Measurements from ENCODE around the gene B4GALT7.

The B4GALT7 gene

DNA sequence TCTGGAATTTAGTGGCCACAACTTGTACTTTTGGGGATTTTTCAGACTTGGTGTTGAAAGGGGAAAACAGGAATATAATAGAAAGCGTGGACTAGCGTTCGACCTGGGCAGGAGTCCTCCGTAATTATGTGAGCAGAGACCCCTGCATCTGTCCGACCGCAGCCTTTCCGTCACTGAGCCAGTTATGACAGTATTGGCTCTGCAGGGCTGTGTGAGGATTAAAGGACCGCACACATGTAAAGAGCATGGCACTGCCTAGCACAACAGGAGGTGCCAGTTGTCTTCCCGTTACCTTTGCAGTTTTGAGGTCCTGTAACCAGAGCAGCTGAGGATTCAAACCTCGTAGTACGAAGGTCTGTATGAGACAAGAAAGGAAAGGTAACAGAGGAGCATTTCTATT is 1.2 kb downstream of the B4GALT7 start:
- peaks cover 3% of the 10 kb centered on the region; the same call in 1 of the 2 replicates for H3K4me1 ChIP-seq (ENCODE audit: insufficient read depth, low read length)
- H3K36me3 ChIP-seq (ENCODE audit: insufficient read depth, low read length) = no peaks in the 10 kb centered on the region
- no peaks in the 10 kb centered on the region for H3K9me3 ChIP-seq (ENCODE audit: control insufficient read depth, insufficient read depth, low read length)
- no peak overlapping the region; the same call in 1 of the 2 replicates for H3K9ac ChIP-seq (ENCODE audit: low read depth, low read length)

DNA sequence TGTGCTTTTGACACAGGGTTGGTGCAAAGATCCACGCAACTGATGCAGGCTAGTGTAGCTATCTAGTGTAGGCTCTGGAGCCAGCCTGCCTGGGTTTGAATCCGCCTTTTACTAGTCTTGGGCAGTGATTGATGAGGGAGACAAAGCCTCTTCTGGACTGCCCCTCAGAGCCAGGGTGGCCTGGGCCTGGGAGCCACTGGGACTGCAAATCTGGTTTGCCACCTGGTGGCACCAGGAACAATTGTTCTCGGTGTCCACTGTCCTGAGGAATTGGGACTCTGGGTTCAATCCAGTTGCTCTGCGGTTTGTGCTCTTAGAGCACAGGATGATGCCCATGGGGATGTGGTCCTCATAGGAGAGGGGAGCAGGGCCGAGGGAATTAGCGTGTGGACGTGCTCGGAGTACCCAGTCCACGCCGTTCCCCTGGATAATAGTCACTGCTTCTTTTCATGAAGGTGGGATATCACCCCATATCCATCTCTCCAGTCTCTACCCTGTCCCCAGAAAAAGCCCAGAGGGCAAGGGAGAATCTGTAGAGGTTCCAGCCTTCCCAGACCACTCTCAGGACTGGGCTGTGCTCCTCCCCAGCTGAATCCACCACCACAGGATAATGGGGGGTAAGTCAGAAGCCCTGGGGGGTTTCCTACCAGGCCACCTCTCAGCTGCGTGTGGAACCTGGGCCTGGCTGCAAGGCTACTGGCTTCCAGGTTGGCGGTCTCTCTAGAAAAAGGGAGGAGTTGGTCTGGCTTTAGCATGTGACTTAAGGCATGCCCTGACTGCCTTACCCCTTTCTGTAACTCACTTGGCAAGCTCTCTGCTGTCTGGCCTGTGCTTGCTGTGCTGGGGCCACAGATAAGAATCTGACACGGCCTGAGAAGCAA is 1.9 kb downstream of the B4GALT7 start:
- Histone ChIP-seq H3K36me3 (ENCODE audit: insufficient read depth, low read length) (no peaks in the 10 kb centered on the region), H3K9ac (ENCODE audit: low read depth, low read length) (no peak overlapping the region), H3K9me3 (ENCODE audit: control insufficient read depth, insufficient read depth, low read length) (no peaks in the 10 kb centered on the region), H3K4me1 (ENCODE audit: insufficient read depth, low read length) (peaks cover 4% of the 10 kb centered on the region; the same call in 1 of the 2 replicates)

DNA sequence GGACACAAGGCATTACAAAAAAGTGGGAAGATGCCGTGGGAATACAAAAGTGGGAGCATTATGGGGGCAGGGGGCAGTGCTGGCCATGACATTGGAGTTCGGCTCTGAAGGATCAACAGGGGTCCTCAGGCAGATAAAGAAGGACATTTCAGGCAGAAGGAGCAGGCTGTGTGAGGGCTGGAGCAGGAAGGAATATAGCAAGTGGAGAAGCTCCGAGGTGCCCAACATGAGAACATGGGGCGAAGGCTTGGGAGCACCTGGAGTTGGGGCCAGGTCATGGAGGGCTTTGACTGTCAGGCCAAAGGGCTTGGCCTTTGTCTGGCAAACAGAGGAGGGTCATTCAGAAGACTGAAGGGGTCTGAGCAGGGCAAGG is 2.5 kb downstream of the B4GALT7 start:
- no peaks in the 10 kb centered on the region for H3K36me3 ChIP-seq (ENCODE audit: insufficient read depth, low read length)
- H3K4me1 ChIP-seq (ENCODE audit: insufficient read depth, low read length) = peaks cover 9% of the 10 kb centered on the region; the same call in 1 of the 2 replicates
- H3K9ac ChIP-seq (ENCODE audit: low read depth, low read length) = no peak overlapping the region
- H3K9me3 ChIP-seq (ENCODE audit: control insufficient read depth, insufficient read depth, low read length) = no peaks in the 10 kb centered on the region

DNA sequence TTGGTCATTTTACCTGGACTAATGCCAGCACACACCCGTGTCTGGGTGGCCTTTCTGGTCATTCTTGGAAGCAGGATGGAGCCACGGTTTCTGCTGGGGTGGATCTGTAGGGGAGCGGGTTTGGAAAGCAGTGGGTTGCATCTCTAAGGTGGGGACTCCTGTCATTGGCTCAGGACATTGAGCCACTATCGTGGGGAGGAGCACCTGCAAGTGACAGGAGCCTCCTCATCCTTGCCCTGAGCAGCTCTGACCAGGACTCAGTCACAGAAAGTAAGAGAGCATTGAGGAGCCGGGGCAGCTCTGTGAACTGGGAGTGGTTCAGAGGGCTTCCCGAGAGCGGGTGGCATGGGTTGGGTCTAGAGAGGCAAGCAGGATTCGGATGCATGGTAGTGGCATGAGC is 3.7 kb downstream of the B4GALT7 start:
- no peaks in the 10 kb centered on the region for H3K9me3 ChIP-seq (ENCODE audit: control insufficient read depth, insufficient read depth, low read length)
- no peaks in the 10 kb centered on the region for H3K36me3 ChIP-seq (ENCODE audit: insufficient read depth, low read length)
- peaks cover 6% of the 10 kb centered on the region; the same call in 1 of the 2 replicates for H3K4me1 ChIP-seq (ENCODE audit: insufficient read depth, low read length)
- H3K9ac ChIP-seq (ENCODE audit: low read depth, low read length) = no peak overlapping the region

DNA sequence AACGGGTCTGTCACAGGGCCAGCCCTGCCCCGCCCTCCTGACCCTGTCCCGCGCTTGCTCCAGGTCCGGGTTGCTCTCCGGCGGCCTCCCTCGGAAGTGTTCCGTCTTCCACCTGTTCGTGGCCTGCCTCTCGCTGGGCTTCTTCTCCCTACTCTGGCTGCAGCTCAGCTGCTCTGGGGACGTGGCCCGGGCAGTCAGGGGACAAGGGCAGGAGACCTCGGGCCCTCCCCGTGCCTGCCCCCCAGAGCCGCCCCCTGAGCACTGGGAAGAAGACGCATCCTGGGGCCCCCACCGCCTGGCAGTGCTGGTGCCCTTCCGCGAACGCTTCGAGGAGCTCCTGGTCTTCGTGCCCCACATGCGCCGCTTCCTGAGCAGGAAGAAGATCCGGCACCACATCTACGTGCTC is 4.2 kb downstream of the B4GALT7 start:
- Histone ChIP-seq H3K9me3 (ENCODE audit: control insufficient read depth, insufficient read depth, low read length) (no peaks in the 10 kb centered on the region), H3K36me3 (ENCODE audit: insufficient read depth, low read length) (no peaks in the 10 kb centered on the region), H3K9ac (ENCODE audit: low read depth, low read length) (no peak overlapping the region), H3K4me1 (ENCODE audit: insufficient read depth, low read length) (peaks cover 6% of the 10 kb centered on the region; the same call in 1 of the 2 replicates)

DNA sequence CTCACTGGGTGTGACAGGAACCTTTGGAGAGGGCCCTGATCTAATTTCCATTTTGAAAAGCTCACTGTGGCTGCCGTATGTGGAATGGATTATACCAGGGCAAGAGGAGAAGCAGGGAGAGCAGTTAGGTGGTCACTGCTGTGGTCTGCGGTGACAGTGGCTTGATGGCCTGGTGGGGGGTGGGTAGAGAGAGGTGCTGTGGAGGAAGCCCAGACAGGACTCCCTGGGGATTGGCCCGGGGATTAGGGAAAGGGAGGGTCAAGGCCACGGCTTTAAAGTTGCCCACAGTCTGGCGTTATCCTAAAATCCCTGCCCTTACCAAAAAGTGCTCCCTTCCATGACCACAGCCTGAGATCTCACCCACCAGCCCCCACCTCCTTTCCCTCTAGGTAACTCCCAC is 4.7 kb downstream of the B4GALT7 start:
- peaks cover 6% of the 10 kb centered on the region; the same call in 1 of the 2 replicates for H3K4me1 ChIP-seq (ENCODE audit: insufficient read depth, low read length)
- no peaks in the 10 kb centered on the region; the same call in 1 of the 2 replicates for H3K36me3 ChIP-seq (ENCODE audit: insufficient read depth, low read length)
- no peak overlapping the region for H3K9ac ChIP-seq (ENCODE audit: low read depth, low read length)
- no peaks in the 10 kb centered on the region for H3K9me3 ChIP-seq (ENCODE audit: control insufficient read depth, insufficient read depth, low read length)

DNA sequence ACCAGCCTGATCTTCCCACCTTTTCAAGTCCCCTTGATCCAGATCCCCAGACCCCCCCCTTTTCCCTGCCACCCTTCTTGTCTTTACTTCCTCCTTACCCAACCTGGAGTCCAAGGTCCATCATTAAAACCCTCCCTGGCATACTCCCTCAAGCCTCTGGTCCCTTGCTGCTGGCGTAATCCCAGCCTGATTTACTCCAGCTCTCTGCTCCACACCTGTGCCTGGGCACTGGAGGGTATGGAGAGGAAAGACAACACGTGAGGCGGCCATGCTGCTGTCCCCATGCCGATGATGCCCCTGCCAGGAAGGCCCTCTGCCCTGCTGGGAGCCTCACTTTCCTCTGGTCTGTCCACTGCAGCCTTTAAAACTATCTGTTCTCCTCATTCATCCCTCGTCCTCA is 5.1 kb downstream of the B4GALT7 start:
- H3K36me3 ChIP-seq (ENCODE audit: insufficient read depth, low read length) = no peaks in the 10 kb centered on the region; the same call in 1 of the 2 replicates
- H3K9ac ChIP-seq (ENCODE audit: low read depth, low read length) = no peak overlapping the region
- peaks cover 6% of the 10 kb centered on the region; the same call in 1 of the 2 replicates for H3K4me1 ChIP-seq (ENCODE audit: insufficient read depth, low read length)
- no peaks in the 10 kb centered on the region for H3K9me3 ChIP-seq (ENCODE audit: control insufficient read depth, insufficient read depth, low read length)

DNA sequence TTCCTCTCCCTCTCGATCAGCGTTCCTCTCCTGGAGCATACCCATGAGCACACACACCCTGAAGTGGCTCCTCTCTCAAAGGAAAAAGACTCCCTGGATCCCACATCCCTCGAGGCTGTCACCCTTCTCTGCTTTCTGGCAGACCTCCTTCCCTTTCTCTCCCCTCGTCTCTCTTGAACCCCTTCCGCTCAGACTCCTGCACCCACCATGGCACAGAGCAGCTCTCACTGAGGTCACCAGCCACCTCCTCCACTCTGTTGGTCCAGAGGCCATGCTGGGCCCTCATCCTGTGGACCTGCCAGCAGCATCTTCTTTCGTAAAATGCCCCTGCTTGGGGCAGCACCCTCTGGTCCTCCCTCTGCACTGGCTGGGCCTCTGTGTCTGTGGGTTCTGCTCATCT is 5.7 kb downstream of the B4GALT7 start:
- Histone ChIP-seq H3K9me3 (ENCODE audit: control insufficient read depth, insufficient read depth, low read length) (no peaks in the 10 kb centered on the region), H3K4me1 (ENCODE audit: insufficient read depth, low read length) (peaks cover 6% of the 10 kb centered on the region; the same call in 1 of the 2 replicates), H3K9ac (ENCODE audit: low read depth, low read length) (no peak overlapping the region), H3K36me3 (ENCODE audit: insufficient read depth, low read length) (no peaks in the 10 kb centered on the region; the same call in 1 of the 2 replicates)

DNA sequence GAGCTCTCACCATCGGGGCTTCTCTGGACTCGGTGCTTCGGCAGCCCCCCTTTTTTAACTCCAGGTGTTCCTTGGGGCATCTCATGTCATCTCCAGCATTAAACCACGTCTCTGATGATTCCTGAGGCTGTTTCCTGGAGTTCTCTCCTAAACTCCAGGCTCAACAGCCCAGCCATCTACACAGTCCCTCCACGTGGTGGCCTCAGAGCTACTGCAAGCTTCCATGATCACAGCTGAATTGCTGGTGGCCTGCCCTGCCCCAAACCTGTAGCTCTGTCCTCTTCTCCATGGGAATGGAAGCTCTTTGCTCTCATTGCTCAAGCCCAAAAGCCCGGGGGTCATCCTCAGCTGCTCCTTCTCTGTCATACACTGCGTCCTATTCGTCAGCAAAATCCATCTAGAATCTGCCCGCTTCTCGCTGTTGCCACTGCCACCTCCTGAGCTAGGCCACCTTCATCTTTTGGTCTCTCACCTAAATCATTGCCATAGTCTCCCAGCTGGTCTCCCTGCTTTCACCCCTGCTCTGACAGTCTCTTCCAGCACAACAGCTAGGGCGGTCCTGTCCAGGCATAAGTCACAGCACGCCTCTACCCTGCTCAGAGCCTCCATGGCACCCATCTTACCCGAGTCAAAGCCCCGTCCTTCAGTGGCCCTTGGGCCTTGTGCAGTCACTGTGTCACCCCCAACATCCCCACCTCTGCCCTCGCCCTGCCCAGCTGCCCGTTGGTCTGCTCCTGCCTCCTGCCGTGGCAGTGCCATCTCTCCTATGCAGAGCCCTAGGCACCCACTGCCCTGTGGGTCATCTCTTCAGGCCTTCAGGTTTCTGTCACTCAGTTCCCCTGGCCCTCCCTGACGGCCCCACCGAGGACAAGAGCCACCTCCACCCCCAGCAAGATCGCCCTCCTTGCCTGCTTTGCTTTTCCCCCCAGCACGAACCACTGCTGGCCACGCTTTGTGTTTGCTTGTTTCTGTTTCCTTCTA is 6.4 kb downstream of the B4GALT7 start:
- Histone ChIP-seq H3K4me1 (ENCODE audit: insufficient read depth, low read length) (peaks cover 6% of the 10 kb centered on the region; the same call in 1 of the 2 replicates), H3K9me3 (ENCODE audit: control insufficient read depth, insufficient read depth, low read length) (no peaks in the 10 kb centered on the region), H3K36me3 (ENCODE audit: insufficient read depth, low read length) (no peaks in the 10 kb centered on the region; the same call in 1 of the 2 replicates), H3K9ac (ENCODE audit: low read depth, low read length) (no peak overlapping the region)

DNA sequence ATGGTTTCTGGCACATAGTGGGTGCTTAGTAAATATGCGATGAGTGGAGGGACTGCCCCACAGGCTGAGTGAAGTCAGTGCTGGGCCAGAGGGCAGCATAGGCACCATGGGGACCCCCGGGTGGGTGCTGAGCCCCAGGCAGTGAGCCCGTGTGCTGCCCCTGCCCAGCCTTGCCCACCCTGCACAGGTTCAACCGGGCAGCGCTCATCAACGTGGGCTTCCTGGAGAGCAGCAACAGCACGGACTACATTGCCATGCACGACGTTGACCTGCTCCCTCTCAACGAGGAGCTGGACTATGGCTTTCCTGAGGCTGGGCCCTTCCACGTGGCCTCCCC is 7.2 kb downstream of the B4GALT7 start:
- no peak overlapping the region for H3K9ac ChIP-seq (ENCODE audit: low read depth, low read length)
- peaks cover 6% of the 10 kb centered on the region; the same call in 1 of the 2 replicates for H3K4me1 ChIP-seq (ENCODE audit: insufficient read depth, low read length)
- H3K9me3 ChIP-seq (ENCODE audit: control insufficient read depth, insufficient read depth, low read length) = no peaks in the 10 kb centered on the region
- no peaks in the 10 kb centered on the region; the same call in 1 of the 2 replicates for H3K36me3 ChIP-seq (ENCODE audit: insufficient read depth, low read length)

DNA sequence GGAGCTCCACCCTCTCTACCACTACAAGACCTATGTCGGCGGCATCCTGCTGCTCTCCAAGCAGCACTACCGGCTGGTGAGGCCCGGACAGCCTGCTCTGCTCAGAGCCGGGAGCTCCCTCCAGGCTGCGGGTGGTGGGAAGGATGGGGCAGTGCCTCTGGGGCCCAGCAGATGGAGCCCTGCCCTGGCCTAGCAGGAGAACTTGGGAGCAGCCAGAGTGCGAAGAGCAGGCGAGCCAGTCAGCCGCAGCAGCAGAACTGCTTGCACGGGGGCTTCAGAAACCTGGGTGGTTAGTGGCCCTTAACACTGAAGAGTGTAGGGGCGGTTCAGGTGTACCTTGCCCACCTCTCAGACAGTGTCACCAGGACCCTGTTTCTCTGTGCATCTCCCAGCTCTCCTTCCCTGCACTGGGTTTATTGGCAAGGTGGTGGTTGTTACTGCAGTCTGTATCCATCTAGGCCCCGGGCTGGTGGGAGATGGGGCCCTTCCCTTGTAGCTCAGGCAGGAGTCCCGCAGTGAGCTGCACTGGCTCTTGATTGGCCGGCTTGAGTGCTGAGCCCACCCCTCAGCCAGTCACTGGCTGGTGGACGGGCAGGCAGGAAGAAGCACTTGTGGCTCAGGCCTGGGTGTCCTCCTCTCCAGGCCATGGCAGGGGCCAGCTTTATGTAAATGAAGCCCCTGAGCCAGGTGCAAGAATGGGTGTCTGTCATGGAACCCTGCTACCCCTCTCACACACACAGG is 7.7 kb downstream of the B4GALT7 start:
- Histone ChIP-seq H3K9ac (ENCODE audit: low read depth, low read length) (no peak overlapping the region), H3K4me1 (ENCODE audit: insufficient read depth, low read length) (peaks cover 6% of the 10 kb centered on the region; the same call in 1 of the 2 replicates), H3K36me3 (ENCODE audit: insufficient read depth, low read length) (no peaks in the 10 kb centered on the region; the same call in 1 of the 2 replicates), H3K9me3 (ENCODE audit: control insufficient read depth, insufficient read depth, low read length) (no peaks in the 10 kb centered on the region)

DNA sequence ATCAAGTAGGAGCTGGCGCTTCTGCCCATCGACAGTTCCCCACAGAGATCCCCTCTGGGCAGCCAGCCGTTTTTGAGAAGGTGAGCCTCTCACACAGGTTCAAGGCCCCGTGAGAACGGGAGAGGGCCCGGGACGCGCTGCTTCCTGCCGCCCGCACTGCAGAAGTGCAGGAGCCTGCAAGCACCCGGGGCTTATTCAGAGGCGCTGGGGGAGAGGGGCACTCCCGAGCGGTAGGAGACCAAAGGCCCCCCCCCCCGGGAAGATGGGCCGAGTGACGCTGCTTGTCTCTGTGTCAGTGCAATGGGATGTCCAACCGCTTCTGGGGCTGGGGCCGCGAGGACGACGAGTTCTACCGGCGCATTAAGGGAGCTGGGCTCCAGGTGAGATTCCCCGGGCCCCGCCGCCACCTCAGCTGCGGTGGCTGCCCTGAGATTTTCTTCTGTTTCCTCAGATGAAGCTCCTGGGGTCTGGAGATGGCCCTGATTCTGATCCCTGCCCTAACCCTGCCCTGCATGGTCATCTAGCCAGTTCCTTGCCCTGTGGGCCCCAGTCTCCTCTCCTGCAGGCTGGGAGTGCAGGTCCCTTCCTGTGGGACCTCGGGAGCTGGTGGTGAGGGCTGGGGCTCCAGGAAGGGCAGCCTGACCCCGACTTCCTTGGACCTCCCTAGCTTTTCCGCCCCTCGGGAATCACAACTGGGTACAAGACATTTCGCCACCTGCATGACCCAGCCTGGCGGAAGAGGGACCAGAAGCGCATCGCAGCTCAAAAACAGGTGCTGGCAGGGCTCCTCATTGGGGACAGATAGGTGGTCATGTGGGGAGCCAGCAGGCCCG is 8.5 kb downstream of the B4GALT7 start:
- H3K9me3 ChIP-seq (ENCODE audit: control insufficient read depth, insufficient read depth, low read length) = no peaks in the 10 kb centered on the region
- peaks cover 6% of the 10 kb centered on the region; the same call in 1 of the 2 replicates for H3K4me1 ChIP-seq (ENCODE audit: insufficient read depth, low read length)
- no peaks in the 10 kb centered on the region; the same call in 1 of the 2 replicates for H3K36me3 ChIP-seq (ENCODE audit: insufficient read depth, low read length)
- no peak overlapping the region for H3K9ac ChIP-seq (ENCODE audit: low read depth, low read length)
